GM12878 (cell line): ENCODE results near the gene FTL. TPM values are rescaled to one million over a fixed set of nuclear protein-coding genes. Genes with fewer than 3 reads are reported as not detected.

Experiments
- ATF7 ChIP-seq: fragments of 450-650 bp; IDR thresholded peaks from 2 replicates; pipeline ENCODE4 v1.6.1; 2016; ENCODE audit warnings: low read depth, mild to moderate bottlenecking
- CREM ChIP-seq: IDR thresholded peaks from 2 replicates; pipeline ENCODE4 v1.6.1; 2014; ENCODE audit warnings: antibody characterized with exemption, low read depth
- FOXK2 ChIP-seq: fragments of 450-650 bp; IDR thresholded peaks from 2 replicates; pipeline ENCODE4 v1.6.1; 2017; ENCODE audit warnings: mild to moderate bottlenecking, moderate library complexity
- JUND ChIP-seq: IDR thresholded peaks from 2 replicates; pipeline ENCODE4 v1.6.1; 2012; ENCODE audit warnings: low read depth, mild to moderate bottlenecking, low read length, improper control_type of control experiment, moderate library complexity
- LARP7 ChIP-seq: fragments of 450-650 bp; IDR thresholded peaks from 2 replicates; pipeline ENCODE4 v1.6.1; 2017; ENCODE audit warnings: mild to moderate bottlenecking
- NFIC ChIP-seq: IDR thresholded peaks from 2 replicates; pipeline ENCODE4 v1.6.1; 2012; ENCODE audit warnings: low read depth, mild to moderate bottlenecking, inconsistent platforms, low read length, moderate library complexity
- RBBP5 ChIP-seq: fragments of 200-600 bp; sonication (generic); conservative IDR thresholded peaks from 2 replicates; pipeline ENCODE4 v1.6.1; 2016
- SPI1 ChIP-seq: IDR thresholded peaks from 2 replicates; pipeline ENCODE4 v1.6.1; 2011; ENCODE audit warnings: low read depth, mild to moderate bottlenecking, low read length, moderate library complexity, borderline replicate concordance; ENCODE audit not compliant: insufficient read depth
- STAT3 ChIP-seq: IDR thresholded peaks from 2 replicates; pipeline ENCODE4 v1.6.1; 2011; ENCODE audit warnings: low read depth, low read length, improper control_type of control experiment
- TCF12 ChIP-seq: IDR thresholded peaks from 2 replicates; pipeline ENCODE4 v1.6.1; 2011; ENCODE audit warnings: low read depth, mild to moderate bottlenecking, low read length
- TCF7 ChIP-seq: IDR thresholded peaks from 2 replicates; pipeline ENCODE4 v1.6.1; 2014; ENCODE audit warnings: antibody characterized with exemption, borderline replicate concordance
- polyA plus RNA-seq, 11 experiments: library from polyadenylated mRNA; depleted of rRNA in 4 of 11; unstranded in 6 of 11; stranded (reverse) in 5 of 11; fragments of >200 nt; fragmentation: Nextera tagmentation in 4 of 11; fragmentation: Illumina TruSeq in 1 of 11; extraction: Ambion mirVana in 4 of 11; extraction: Trizol in 1 of 11; gene quantifications; 1 replicate in 1 of 11; 2 replicates in 10 of 11; pipeline versions ENCODE4 v1.2.1 to v1.2.3, GENCODE V29; 2011 to 2016; ENCODE audit warnings: inconsistent platforms in 2 of 11, missing spikeins in 2 of 11, low read depth in 1 of 11
- total RNA-seq, 4 experiments: library from RNA; depleted of rRNA in 3 of 4; stranded (reverse); fragments of >200 nt in 3 of 4; fragmentation: Illumina TruSeq in 1 of 4; extraction: Trizol in 1 of 4; gene quantifications; 2 replicates each; pipeline versions ENCODE4 v1.2.1 to v1.2.3, GENCODE V29; 2013 to 2021
- TF ChIP-seq, protein P1 (sequence below): fragments of 450-650 bp; IDR thresholded peaks from 2 replicates; pipeline ENCODE4 v1.6.1; 2016; ENCODE audit warnings: mild to moderate bottlenecking
- TF ChIP-seq, protein P2 (sequence below): fragments of 450-650 bp; IDR thresholded peaks from 2 replicates; pipeline ENCODE4 v1.6.1; 2018; ENCODE audit warnings: mild to moderate bottlenecking, low read depth, moderate library complexity; ENCODE audit not compliant: partially characterized antibody
- TF ChIP-seq, protein P3 (sequence below), 3 experiments: IDR thresholded peaks in 2 of 3; conservative IDR thresholded peaks in 1 of 3; 2 replicates each; pipeline ENCODE4 v1.5.1; 2011; ENCODE audit warnings: low read depth in 3 of 3, low read length in 3 of 3, mild to moderate bottlenecking in 3 of 3, control low read depth in 2 of 3, moderate library complexity in 2 of 3, inconsistent platforms in 1 of 3, mixed read lengths in 1 of 3; ENCODE audit not compliant: control insufficient read depth in 2 of 3, insufficient read depth in 1 of 3; ENCODE audit errors: extremely low read depth in 1 of 3
- TF ChIP-seq, protein P4 (sequence below): fragments of 150-350 bp; IDR thresholded peaks from 2 replicates; pipeline ENCODE4 v1.6.1; 2016; ENCODE audit warnings: low read depth, low read length
- TF ChIP-seq, protein P5 (sequence below): fragments of 450-650 bp; IDR thresholded peaks from 2 replicates; pipeline ENCODE4 v1.6.1; 2017; ENCODE audit warnings: mild to moderate bottlenecking

Gene FTL
- total and polyA plus RNA-seq, 10 of the 15 experiments (the other 5 are each of a cell fraction or from before 2014, with no cell fraction given) = 364 to 8,913 (median 1,595) TPM

DNA sequence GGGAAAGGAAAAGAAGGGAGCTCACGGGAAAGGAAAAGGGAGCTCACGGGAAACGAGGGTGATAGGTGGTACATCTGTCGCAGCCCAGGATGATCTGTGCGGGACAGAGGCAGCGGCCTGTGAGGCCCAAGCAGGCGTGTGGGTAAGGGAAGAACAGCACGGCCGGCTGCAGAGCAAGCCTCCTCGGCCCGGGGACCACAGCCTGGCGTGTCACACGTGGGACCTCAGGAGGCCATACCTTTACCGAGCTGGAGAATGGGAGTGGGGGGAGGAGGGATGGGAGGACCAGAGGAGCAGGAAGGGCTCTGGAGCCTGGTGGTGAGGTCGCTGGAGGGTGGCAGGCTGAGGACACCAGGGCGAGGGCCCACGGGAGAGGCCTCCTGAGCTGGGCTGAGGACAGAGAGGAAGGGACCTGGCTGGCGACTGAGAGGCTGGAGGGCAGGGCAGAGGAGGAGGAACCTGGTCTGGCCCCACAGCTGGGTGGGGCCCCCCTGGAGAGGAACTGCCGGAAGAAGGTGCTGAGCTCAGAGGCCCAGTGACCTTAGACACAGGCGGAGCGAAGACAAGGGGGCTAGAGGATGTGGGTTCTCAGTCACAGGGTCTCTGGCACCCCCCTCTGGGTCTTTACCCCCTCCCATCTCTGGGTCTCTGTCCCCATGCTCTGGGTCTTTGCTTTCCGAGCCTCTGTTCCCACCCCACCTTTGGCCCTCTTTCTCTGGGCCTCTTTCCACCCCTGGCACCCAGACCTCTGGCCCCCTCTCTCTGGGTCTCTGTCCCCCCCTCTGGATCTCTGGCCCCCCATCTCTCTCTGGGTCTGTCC, 2.9 kb upstream of the FTL start (continued):
- TF ChIP-seq TCF7 (no peak), ATF7 (peak; percentile 45; the same call in 1 of the 2 replicates), NFIC (no peak), TCF12 (peak; percentile 56; the same call in 1 of the 2 replicates), SPI1 (peak; percentile 80), JUND (no peak), LARP7 (0 out of 2 replicates have a peak, but pooled peaks have one; percentile 22), RBBP5 (no peak), CREM (no peak), FOXK2 (no peak), STAT3 (no peak)
- TF ChIP-seq, protein P1, sequence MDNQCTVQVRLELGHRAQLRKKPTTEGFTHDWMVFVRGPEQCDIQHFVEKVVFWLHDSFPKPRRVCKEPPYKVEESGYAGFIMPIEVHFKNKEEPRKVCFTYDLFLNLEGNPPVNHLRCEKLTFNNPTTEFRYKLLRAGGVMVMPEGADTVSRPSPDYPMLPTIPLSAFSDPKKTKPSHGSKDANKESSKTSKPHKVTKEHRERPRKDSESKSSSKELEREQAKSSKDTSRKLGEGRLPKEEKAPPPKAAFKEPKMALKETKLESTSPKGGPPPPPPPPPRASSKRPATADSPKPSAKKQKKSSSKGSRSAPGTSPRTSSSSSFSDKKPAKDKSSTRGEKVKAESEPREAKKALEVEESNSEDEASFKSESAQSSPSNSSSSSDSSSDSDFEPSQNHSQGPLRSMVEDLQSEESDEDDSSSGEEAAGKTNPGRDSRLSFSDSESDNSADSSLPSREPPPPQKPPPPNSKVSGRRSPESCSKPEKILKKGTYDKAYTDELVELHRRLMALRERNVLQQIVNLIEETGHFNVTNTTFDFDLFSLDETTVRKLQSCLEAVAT = peak; percentile 73; the same call in 1 of the 2 replicates
- TF ChIP-seq, protein P2, sequence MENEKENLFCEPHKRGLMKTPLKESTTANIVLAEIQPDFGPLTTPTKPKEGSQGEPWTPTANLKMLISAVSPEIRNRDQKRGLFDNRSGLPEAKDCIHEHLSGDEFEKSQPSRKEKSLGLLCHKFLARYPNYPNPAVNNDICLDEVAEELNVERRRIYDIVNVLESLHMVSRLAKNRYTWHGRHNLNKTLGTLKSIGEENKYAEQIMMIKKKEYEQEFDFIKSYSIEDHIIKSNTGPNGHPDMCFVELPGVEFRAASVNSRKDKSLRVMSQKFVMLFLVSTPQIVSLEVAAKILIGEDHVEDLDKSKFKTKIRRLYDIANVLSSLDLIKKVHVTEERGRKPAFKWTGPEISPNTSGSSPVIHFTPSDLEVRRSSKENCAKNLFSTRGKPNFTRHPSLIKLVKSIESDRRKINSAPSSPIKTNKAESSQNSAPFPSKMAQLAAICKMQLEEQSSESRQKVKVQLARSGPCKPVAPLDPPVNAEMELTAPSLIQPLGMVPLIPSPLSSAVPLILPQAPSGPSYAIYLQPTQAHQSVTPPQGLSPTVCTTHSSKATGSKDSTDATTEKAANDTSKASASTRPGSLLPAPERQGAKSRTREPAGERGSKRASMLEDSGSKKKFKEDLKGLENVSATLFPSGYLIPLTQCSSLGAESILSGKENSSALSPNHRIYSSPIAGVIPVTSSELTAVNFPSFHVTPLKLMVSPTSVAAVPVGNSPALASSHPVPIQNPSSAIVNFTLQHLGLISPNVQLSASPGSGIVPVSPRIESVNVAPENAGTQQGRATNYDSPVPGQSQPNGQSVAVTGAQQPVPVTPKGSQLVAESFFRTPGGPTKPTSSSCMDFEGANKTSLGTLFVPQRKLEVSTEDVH = no peak
- TF ChIP-seq, protein P3, sequence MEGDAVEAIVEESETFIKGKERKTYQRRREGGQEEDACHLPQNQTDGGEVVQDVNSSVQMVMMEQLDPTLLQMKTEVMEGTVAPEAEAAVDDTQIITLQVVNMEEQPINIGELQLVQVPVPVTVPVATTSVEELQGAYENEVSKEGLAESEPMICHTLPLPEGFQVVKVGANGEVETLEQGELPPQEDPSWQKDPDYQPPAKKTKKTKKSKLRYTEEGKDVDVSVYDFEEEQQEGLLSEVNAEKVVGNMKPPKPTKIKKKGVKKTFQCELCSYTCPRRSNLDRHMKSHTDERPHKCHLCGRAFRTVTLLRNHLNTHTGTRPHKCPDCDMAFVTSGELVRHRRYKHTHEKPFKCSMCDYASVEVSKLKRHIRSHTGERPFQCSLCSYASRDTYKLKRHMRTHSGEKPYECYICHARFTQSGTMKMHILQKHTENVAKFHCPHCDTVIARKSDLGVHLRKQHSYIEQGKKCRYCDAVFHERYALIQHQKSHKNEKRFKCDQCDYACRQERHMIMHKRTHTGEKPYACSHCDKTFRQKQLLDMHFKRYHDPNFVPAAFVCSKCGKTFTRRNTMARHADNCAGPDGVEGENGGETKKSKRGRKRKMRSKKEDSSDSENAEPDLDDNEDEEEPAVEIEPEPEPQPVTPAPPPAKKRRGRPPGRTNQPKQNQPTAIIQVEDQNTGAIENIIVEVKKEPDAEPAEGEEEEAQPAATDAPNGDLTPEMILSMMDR (IDR thresholded peaks at IDR 0.05 in 2 of 3, conservative IDR thresholded peaks at IDR 0.05 in 1 of 3; ENCODE audit: control insufficient read depth in 2 of 3, extremely low read depth in 1 of 3, insufficient read depth in 1 of 3, low read depth in 3 of 3, low read length in 3 of 3) = no peak
- TF ChIP-seq, protein P4, sequence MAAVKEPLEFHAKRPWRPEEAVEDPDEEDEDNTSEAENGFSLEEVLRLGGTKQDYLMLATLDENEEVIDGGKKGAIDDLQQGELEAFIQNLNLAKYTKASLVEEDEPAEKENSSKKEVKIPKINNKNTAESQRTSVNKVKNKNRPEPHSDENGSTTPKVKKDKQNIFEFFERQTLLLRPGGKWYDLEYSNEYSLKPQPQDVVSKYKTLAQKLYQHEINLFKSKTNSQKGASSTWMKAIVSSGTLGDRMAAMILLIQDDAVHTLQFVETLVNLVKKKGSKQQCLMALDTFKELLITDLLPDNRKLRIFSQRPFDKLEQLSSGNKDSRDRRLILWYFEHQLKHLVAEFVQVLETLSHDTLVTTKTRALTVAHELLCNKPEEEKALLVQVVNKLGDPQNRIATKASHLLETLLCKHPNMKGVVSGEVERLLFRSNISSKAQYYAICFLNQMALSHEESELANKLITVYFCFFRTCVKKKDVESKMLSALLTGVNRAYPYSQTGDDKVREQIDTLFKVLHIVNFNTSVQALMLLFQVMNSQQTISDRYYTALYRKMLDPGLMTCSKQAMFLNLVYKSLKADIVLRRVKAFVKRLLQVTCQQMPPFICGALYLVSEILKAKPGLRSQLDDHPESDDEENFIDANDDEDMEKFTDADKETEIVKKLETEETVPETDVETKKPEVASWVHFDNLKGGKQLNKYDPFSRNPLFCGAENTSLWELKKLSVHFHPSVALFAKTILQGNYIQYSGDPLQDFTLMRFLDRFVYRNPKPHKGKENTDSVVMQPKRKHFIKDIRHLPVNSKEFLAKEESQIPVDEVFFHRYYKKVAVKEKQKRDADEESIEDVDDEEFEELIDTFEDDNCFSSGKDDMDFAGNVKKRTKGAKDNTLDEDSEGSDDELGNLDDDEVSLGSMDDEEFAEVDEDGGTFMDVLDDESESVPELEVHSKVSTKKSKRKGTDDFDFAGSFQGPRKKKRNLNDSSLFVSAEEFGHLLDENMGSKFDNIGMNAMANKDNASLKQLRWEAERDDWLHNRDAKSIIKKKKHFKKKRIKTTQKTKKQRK = no peak
- TF ChIP-seq, protein P5, sequence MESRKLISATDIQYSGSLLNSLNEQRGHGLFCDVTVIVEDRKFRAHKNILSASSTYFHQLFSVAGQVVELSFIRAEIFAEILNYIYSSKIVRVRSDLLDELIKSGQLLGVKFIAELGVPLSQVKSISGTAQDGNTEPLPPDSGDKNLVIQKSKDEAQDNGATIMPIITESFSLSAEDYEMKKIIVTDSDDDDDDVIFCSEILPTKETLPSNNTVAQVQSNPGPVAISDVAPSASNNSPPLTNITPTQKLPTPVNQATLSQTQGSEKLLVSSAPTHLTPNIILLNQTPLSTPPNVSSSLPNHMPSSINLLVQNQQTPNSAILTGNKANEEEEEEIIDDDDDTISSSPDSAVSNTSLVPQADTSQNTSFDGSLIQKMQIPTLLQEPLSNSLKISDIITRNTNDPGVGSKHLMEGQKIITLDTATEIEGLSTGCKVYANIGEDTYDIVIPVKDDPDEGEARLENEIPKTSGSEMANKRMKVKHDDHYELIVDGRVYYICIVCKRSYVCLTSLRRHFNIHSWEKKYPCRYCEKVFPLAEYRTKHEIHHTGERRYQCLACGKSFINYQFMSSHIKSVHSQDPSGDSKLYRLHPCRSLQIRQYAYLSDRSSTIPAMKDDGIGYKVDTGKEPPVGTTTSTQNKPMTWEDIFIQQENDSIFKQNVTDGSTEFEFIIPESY = 0 out of 2 replicates have a peak, but pooled peaks have one; percentile 61
